RWPE1 (cell line): Measurements from ENCODE around the gene GRID2.

Experiments used
- CTCF ChIA-PET: fragments of 350-600 bp; sonication (Branson Sonifier 250); formaldehyde crosslinking; extraction: SDS; loops from one replicate; lab custom pipeline; 2021; lab: Yijun Ruan, JAX
- POLR2A ChIA-PET: fragments of 400-600 bp; formaldehyde crosslinking; extraction: SDS; loops from one replicate; lab custom pipeline; 2020; ENCODE audit warnings: antibody characterized with exemption; ENCODE audit not compliant: low non-redundant PET; lab: Yijun Ruan, JAX
- DNase-seq: peaks from one replicate; pipeline ENCODE4 v3.0.0; 2012; ENCODE audit warnings: low spot score
- H3K27ac ChIP-seq: fragments of 450-650 bp; 2 replicates; pipeline ENCODE4 v1.5.1; 2017
- TF ChIP-seq, protein P1 (sequence below): fragments of 450-650 bp; conservative IDR thresholded peaks from 2 replicates; pipeline ENCODE4 v1.5.1; 2017; ENCODE audit warnings: low read depth, mild to moderate bottlenecking

The GRID2 gene

DNA sequence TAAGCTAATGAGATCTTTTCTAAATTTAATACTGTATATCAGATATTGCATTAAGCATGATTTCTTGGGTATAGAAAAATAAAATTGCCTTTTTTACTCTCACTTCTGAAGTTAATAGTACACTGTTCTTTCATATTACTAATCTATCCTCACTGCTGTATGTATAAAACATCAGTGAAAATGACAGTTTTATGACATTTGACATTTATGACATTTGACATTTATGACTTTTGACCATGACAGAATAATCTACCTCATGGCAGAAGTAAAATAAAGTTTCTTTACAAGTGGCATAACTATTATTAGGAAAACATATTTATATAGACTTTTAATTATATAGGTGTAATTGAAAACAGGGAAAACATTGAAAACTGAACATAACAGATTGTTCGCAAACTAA lies 13.3 kb downstream of the GRID2 start:
- CTCF ChIA-PET, result no interaction called here
- no peak for DNase-seq
- H3K27ac ChIP-seq, result no peak overlapping the region
- TF ChIP-seq, protein P1, sequence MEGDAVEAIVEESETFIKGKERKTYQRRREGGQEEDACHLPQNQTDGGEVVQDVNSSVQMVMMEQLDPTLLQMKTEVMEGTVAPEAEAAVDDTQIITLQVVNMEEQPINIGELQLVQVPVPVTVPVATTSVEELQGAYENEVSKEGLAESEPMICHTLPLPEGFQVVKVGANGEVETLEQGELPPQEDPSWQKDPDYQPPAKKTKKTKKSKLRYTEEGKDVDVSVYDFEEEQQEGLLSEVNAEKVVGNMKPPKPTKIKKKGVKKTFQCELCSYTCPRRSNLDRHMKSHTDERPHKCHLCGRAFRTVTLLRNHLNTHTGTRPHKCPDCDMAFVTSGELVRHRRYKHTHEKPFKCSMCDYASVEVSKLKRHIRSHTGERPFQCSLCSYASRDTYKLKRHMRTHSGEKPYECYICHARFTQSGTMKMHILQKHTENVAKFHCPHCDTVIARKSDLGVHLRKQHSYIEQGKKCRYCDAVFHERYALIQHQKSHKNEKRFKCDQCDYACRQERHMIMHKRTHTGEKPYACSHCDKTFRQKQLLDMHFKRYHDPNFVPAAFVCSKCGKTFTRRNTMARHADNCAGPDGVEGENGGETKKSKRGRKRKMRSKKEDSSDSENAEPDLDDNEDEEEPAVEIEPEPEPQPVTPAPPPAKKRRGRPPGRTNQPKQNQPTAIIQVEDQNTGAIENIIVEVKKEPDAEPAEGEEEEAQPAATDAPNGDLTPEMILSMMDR, result no peak
- POLR2A ChIA-PET, result no interaction called here

DNA sequence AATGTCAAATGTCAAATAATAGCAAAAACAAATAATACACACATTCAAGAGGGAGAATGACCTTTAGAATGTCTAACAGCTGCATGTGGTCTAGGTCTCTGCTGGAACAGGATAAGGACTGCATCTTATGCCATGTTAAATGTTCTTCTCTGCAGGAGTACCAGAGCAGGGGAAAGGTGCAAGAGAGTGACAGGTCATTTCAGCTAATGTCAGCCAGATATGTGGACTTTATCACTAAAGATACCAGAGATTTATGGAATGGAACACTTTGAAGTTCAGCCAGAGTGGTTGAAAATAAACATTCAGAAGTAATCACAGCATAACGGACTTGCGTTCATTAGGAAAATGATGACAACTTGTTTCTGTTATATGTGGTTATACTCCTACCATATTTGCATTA lies 24.3 kb downstream of the GRID2 start:
- no peak overlapping the region for H3K27ac ChIP-seq
- CTCF ChIA-PET, result no interaction called here
- TF ChIP-seq, protein P1, result no peak
- POLR2A ChIA-PET, result no interaction called here
- DNase-seq, result no peak

- ChIA-PET CTCF (no interaction called here), POLR2A (no interaction called here)
- no peak overlapping the region for H3K27ac ChIP-seq
- DNase-seq, result no peak
- TF ChIP-seq, protein P1, result no peak
These were observed 29.2 kb downstream of the GRID2 start for GRCh38 chr4:92333016-92333415.

DNA sequence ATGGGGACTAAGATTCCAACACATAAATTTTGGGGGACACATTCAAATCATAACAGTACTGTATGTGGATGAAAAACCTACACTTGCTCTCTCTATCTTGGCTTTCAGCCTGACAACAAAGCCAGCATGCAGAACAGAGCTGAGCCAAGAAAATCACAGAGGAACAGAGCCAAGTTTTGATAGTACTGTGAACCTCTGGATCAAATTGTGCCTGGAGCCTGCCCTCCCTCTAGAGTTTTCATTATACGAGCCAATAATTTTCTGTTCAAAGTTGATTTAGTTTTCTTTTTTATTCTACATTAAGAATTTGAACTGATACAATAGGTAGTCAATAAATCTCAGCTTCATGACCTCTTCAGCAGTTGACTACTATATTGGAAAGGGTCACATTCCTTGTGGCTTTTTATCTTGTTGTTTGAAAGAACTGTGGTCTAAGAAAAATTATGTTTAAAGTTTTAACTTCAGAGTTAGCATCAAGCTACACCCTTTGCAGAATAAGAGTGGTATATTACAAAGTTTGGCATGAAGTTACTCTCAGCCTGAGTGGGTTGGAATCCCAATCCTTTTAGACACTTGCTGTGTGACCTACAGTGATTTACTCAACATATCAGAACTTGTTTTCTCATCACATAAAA lies 31.1 kb downstream of the GRID2 start:
- TF ChIP-seq, protein P1, result no peak
- no peak for DNase-seq
- POLR2A ChIA-PET, result no interaction called here
- no peak overlapping the region for H3K27ac ChIP-seq
- CTCF ChIA-PET, result no interaction called here

DNA sequence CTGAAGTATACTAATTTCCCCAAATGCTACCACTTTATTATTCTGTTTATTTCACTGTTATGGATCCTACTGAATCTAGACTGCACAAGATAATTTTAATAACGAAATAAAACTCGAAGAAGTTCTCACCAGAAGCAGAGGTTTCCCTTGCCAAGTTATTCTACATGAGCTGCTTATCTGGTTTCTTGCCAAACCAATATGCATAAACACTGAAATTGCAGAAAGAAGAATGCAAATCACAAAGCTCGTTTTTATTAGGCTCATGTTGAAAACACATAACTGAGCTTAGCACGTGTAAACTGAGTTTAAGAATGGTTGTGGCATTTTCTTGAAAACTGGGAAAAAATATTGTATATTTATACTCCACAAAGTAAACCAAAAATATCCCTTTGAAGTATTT lies 35.9 kb downstream of the GRID2 start:
- ChIA-PET CTCF (no interaction called here), POLR2A (no interaction called here)
- TF ChIP-seq, protein P1, result no peak
- no peak for DNase-seq
- H3K27ac ChIP-seq, result no peak overlapping the region

- POLR2A ChIA-PET, result no interaction called here
- DNase-seq, result no peak
- TF ChIP-seq, protein P1, result no peak
- no peak overlapping the region for H3K27ac ChIP-seq
- CTCF ChIA-PET, result no interaction called here
These were observed 40.5 kb downstream of the GRID2 start for GRCh38 chr4:92344216-92344615.
